PC-9 (cell line): ENCODE results near the gene LGALS7B.

Source experiments
- CTCF ChIP-seq: fragments of 200-600 bp; sonication (generic); conservative IDR thresholded peaks from 2 replicates; pipeline ENCODE4 v1.6.1; 2017; ENCODE audit warnings: mixed run types, antibody characterized with exemption, mild to moderate bottlenecking, moderate library complexity
- EZH2 ChIP-seq: fragments of 200-600 bp; sonication (generic); IDR thresholded peaks from 2 replicates; pipeline ENCODE4 v1.8.0; 2017; ENCODE audit warnings: antibody characterized with exemption, low read depth

- no peak for TF ChIP-seq CTCF
- TF ChIP-seq EZH2, result no peak
Measured at GRCh38 chr19:38741670-38742069, 47.3 kb upstream of the LGALS7B start.
